GM10847 (cell line): Measurements from ENCODE around the gene RASA4B.

ENCODE experiments used
- POLR2A ChIP-seq: IDR thresholded peaks from 2 replicates; pipeline ENCODE4 v1.6.1; 2011; ENCODE audit not compliant: insufficient read length; ENCODE audit errors: extremely low read depth

RASA4B gene

DNA sequence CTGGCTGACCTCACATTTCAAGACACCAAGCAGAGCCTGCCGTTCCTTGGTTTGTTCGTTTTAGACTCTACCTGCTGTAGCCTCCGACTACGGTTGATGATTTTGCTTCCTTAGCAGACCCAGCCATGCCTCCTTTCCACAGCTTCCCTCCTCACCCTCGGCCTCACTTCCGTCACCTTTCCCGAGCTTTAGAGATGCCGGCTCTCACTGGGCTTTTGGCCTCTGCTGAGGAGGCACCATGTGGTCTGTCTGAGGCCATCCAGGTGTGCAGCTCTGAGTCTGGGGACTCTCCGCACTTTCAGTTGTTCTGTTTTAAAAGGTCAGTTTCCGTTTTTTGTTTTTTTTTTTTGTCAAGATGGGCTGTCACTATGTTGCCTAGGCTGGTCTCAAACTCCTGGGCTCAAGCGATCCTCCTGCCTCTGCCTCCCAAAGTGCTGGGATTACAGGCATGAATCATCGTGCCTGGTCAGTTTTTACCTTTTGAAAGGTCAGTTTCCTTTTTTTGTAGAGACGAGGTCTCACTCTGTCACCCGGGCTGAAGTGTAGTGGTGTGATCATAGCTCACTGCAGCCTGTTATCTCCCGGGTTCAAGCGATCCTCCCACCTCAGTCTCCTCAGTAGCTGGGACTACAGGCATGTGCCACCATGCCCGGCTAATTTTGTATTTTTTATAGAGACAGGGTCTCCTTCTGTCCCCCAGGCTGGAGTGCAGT is 72.5 kb downstream of the RASA4B start:
- no peak for TF ChIP-seq POLR2A

DNA sequence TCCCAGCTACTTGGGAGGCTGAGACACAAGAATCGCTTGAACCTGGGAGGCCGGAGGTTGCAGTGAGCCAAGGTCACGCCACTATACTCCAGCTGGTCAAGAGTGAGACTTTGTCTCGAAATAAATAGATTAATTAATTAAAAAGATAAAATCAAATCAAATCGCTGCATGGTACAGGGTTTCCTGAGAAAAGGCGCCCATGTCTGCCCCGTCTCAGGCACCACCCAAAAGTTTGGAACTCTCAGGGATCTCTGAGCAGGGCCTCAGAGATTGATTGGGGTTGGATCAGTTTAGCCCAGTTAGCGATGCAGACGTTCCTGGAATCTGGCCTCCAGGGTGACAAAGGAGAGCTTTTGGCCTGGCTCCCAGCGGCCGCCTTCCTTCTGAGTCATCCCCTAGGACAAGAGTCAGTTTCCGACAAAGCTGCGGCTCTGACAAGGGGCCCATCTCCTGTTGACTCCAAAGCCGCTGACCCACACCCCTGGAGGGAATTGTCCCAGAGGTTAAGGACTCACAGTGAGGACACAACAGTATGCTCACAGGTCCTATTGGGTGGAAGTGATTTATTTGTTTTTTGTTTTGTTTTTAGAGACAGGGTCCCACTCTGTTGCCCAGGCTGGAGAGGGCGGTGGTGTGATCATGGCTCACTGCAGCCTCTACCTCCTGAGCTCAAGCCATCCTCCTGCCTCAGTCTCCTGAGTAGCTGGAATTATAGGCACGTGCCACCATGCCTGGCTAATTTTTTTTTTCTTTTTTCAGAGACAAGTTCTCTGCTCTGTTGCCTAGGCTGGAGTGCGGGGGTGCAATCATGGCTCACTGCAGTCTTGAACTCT is 77.4 kb downstream of the RASA4B start:
- TF ChIP-seq POLR2A, result no peak

DNA sequence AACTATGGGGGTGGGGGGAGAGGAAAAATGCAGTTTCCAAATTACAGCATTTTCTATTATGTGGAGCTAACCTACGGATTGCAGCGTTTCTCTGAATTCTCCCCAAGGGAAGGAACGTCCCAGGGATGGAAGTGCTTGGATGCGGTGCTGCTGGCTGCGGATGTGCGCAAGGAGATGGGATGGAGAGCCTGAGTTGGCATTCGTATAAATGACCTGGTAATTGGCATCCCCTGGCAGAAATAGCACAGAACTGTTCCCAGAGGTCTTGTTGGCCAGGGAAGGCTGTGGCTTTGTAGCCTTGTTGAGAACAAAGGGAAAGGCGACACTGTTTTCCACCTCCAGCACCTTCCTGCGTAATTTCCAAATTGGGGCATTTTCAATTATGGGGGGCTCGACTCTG is 81.5 kb downstream of the RASA4B start:
- TF ChIP-seq POLR2A, result no peak

DNA sequence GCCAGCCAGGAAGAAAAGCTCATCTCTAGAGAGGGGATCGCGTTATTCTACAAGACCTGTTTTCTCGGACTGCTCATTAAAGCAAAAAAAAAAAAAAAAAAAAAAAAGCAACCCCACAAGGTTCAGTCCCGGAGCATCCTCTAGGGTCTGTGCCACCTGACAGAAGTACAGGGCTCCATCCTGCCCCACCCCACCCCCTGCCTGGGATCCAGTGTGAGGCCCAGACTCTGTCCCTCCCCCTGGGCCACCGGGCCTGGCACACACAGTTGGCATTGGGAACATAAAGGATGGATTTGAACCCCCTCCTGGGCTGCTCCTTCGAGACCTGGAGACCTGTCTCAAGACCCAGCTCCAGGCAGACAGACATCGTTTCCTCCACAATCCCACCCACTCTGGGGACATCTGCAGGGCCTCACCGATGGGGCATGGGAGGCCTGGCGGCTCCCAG is 83.5 kb downstream of the RASA4B start:
- TF ChIP-seq POLR2A, result no peak

DNA sequence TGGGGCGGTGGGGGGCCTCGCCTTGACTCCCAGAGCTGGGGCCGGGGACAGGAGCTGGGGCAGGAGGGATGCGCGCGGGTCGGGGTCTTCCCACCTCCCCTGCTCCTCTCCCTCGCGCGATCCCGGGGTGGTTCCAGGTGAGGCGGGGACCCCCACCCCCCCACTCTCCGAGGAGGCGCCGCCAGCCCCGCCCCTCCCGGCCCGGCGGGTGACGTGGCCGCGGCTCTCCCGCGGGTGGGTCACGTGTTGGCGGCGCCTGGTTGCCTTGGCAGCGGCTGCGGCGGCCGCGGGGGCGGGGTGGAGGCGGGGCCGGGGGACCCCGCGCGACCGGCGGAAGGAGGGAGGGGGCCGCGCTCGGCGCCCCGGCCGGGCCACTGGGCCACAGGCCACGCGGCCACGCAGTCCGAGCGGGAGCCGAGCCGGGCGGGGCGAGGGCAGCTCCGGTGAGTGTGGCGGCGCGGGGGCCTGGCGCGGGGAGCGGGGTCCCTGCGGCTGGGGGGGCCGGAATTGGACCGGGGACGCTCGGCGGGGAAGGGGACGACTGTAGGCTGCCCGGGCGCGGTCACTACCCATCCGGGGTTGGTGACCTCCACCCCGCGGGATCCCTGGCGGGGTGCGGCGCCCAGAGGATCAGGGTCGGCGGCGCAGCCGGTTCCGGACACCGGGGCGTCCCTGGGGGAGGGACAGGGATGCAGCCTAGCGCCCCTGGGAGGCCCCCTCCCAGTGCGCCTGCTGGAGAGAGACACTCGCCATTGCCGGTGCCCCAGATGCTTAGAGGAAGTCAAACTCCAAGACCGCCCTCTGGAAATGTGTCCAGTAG is 84.1 kb downstream of the RASA4B start, which contains the start of gene ORAI2:
TSS of gene ORAI2 (plus strand) at position 357 of the 820 bp plus-strand sequence. CDS start 5,382 bp downstream, outside the sequence.
- peak; percentile 64 for TF ChIP-seq POLR2A
